Naive B cell (primary cell): ENCODE measurements around the gene ZCCHC3. TPM values are rescaled to one million over a fixed set of nuclear protein-coding genes. Genes with fewer than 3 reads are reported as not detected.
"Not testable (repeated sequence)": the region's sequence is repeated elsewhere in the genome, so short reads cannot be mapped to it uniquely, and the experiment has no call there.

ENCODE experiments used
- ATAC-seq, 2 donors: fragments of 150-1000 bp; cut with Tn5 transposase; 2 replicates each; pipeline ENCODE4 v1.10.0; 2021; ENCODE audit warnings: low read depth in 2 of 2, mild to moderate bottlenecking in 2 of 2, moderate library complexity in 2 of 2
- DNase-seq: peaks from one replicate; pipeline ENCODE4 v3.0.0; 2022
- H3K27ac Mint-ChIP-seq, 6 donors: one replicate each; pipeline ENCODE4 v1.8.0; 2020 to 2022; ENCODE audit warnings: mild to moderate bottlenecking in 6 of 6, mixed read lengths in 6 of 6, moderate library complexity in 5 of 6, inconsistent platforms in 2 of 6
- H3K27me3 Mint-ChIP-seq, 3 donors: one replicate each; pipeline ENCODE4 v1.8.0; 2021 to 2022; ENCODE audit warnings: mixed read lengths in 3 of 3, mild to moderate bottlenecking in 1 of 3
- H3K36me3 Mint-ChIP-seq, 2 donors: one replicate each; pipeline ENCODE4 v1.8.0; 2020 to 2022; ENCODE audit warnings: mixed read lengths in 2 of 2, inconsistent platforms in 1 of 2, mild to moderate bottlenecking in 1 of 2
- H3K4me1 Mint-ChIP-seq, 3 donors: one replicate each; pipeline ENCODE4 v1.8.0; 2020 to 2022; ENCODE audit warnings: mixed read lengths in 3 of 3, inconsistent platforms in 1 of 3, mild to moderate bottlenecking in 1 of 3, moderate library complexity in 1 of 3
- H3K4me3 Mint-ChIP-seq, 8 donors: one replicate each; pipeline ENCODE4 v1.8.0; 2020 to 2022; ENCODE audit warnings: mild to moderate bottlenecking in 8 of 8, mixed read lengths in 8 of 8, moderate library complexity in 8 of 8, inconsistent platforms in 2 of 8
- H3K9me3 Mint-ChIP-seq, 7 donors: one replicate each; pipeline ENCODE4 v1.8.0; 2020 to 2022; ENCODE audit warnings: mixed read lengths in 7 of 7, mild to moderate bottlenecking in 5 of 7, inconsistent platforms in 2 of 7, moderate library complexity in 1 of 7
- polyA plus RNA-seq, 6 donors: library from polyadenylated mRNA; unstranded; fragments of 300-500 nt; fragmentation: Illumina TruSeq; gene quantifications; one replicate each; pipeline ENCODE4 v1.2.3, GENCODE V29; 2021; ENCODE audit warnings: low read depth in 6 of 6

Gene ZCCHC3, protein sequence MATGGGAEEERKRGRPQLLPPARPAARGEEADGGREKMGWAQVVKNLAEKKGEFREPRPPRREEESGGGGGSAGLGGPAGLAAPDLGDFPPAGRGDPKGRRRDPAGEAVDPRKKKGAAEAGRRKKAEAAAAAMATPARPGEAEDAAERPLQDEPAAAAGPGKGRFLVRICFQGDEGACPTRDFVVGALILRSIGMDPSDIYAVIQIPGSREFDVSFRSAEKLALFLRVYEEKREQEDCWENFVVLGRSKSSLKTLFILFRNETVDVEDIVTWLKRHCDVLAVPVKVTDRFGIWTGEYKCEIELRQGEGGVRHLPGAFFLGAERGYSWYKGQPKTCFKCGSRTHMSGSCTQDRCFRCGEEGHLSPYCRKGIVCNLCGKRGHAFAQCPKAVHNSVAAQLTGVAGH
- 10 to 100 TPM in 5 of 6 donors, 1 to 10 TPM in 1; 9.7 to 19.0 (median 10.9) TPM for polyA plus RNA-seq

DNA sequence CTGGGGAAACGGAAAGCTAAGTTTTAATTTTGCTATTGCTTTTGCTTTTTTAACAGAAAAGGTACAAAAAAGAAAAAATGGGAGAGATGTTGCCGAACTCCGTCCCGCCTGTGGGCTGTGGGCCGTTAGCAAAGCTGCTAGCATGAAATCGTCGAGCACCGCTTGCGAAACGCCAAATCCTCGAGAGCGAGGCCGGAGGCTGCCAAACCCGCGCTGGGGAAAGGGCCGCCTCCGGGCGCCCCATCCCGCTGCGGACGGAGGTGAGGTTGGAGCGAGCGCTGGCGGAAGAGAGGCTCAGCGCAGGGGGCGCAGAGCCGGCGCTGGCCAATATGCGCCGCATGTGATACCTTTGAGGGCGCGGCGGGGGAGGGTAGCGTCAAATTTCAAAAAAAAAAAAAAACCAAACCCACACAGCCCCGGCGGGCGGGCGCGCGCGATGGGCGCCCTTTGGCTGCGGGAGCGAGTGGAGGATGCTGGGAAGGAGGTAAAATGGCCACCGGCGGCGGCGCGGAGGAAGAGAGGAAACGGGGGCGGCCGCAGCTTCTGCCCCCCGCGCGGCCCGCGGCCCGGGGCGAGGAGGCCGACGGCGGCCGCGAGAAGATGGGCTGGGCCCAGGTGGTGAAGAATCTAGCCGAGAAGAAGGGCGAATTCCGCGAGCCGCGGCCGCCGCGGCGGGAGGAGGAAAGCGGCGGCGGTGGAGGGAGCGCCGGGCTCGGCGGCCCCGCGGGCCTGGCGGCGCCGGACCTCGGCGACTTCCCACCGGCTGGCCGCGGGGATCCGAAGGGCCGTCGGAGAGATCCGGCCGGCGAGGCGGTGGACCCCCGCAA is at the start of gene ZCCHC3:
Gene ZCCHC3, plus strand, starts transcription at position 473 of the 827 bp plus-strand sequence. Its CDS starts 17 bp downstream, at position 490.
- Mint-ChIP-seq H3K9me3 (peaks cover 0 to 2% (median 0%) of the 10 kb centered on the region in 7 donors), H3K4me3 (peak within 1 kb of the TSS; percentile 97 to 100 (median 100)), H3K27ac (peak within 1 kb of the TSS; percentile 98 to 100 (median 99)), H3K36me3 (peaks cover 5 to 9% of the 10 kb centered on the region in 2 donors), H3K27me3 (no peaks in the 10 kb centered on the region), H3K4me1 (peaks cover 35 to 57% (median 56%) of the 10 kb centered on the region in 3 donors)
- ATAC-seq (peak; percentile 88 to 89), DNase-seq (peak; percentile 86)

DNA sequence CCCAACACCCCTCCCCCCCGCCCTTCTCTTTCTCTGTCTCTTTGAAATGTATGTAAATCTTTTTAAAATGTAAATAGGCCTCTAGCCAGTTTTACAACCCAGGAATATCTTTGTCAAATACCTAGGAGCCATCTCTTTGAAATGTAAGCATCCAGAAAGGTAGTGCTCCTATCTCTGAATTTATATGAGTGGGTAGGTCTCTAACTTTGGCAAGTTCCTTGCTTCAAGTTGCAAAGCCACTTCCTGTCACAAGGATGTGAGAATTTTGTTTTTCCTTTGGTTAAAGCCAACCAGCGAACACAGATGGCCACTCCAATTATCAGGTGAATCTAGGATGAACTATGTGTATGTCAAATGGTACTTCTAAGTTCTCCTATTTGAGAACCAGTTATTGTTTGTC is 46.0 kb upstream of the ZCCHC3 start:
- Mint-ChIP-seq H3K9me3 (no peaks in the 10 kb centered on the region), H3K27ac (no peak overlapping the region), H3K27me3 (peaks cover 0 to 5% (median 5%) of the 10 kb centered on the region in 3 donors), H3K4me1 (no peaks in the 10 kb centered on the region), H3K36me3 (no peaks in the 10 kb centered on the region), H3K4me3 (no peak overlapping the region)
- no peak for DNase-seq
- ATAC-seq, result no peak

DNA sequence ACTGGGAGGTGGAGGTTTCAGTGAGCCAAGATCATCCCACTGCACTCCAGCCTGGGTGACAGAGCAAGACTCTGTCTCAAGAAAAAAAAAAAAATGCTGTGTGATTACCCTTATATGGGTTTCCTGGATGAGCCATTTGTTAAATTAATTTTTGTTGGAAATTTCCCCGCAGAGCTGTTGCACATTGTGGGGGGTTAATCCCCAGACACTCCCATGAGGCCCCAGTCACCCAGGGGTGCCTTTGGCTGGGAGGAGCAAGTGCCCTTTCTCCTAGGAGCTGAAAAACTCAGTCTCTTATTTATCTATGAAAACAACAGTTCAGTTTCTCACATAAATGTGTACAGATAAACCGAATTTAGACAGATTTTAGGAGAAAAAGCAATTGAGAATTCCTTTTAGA is 44.6 kb upstream of the ZCCHC3 start:
- H3K36me3 Mint-ChIP-seq, result no peaks in the 10 kb centered on the region
- H3K27me3 Mint-ChIP-seq, result peaks cover 4 to 5% (median 5%) of the 10 kb centered on the region in 3 donors
- no peak for DNase-seq
- no peak overlapping the region for H3K27ac Mint-ChIP-seq
- no peaks in the 10 kb centered on the region for H3K9me3 Mint-ChIP-seq
- H3K4me3 Mint-ChIP-seq, result no peak overlapping the region
- ATAC-seq, result no peak
- no peaks in the 10 kb centered on the region for H3K4me1 Mint-ChIP-seq

- not testable (repeated sequence) for H3K36me3 Mint-ChIP-seq, DNase-seq, H3K27ac Mint-ChIP-seq, H3K4me3 Mint-ChIP-seq, H3K9me3 Mint-ChIP-seq, ATAC-seq, H3K4me1 Mint-ChIP-seq
- H3K27me3 Mint-ChIP-seq, result peaks cover 5 to 11% (median 8%) of the 10 kb centered on the region in 3 donors
Observed at GRCh38 chr20:253447-253846, 43.9 kb upstream of the ZCCHC3 start.

DNA sequence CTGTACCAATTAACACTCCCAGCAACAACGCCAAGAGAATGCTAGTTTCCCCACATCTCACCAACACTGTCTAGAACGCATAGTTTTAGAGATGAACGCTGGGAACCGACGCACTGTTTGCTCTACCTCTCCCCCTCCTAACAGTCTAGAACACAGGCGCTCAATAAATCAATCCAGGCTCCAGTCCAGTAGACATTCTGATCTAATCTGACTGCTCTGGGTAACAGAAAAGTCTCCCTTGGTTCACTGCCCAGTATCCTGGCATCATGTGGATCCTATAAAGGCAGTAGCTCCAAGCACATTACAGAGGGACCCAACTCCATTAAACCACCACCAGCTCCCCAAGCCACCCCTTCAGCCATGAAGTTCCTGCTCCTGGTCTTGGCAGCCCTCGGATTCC is 40.0 kb upstream of the ZCCHC3 start, which contains the start of gene DEFB132:
Gene DEFB132, plus strand, starts transcription at position 306 of the 400 bp plus-strand sequence. Its CDS starts 55 bp downstream, at position 361.
- no peak for ATAC-seq
- no peaks in the 10 kb centered on the region for H3K36me3 Mint-ChIP-seq
- H3K9me3 Mint-ChIP-seq, result no peaks in the 10 kb centered on the region
- H3K4me1 Mint-ChIP-seq, result no peaks in the 10 kb centered on the region
- peak within 1 kb of the TSS in 2 of 6 donors; percentile 5 to 14 for H3K27ac Mint-ChIP-seq
- peaks cover 8 to 22% (median 12%) of the 10 kb centered on the region in 3 donors for H3K27me3 Mint-ChIP-seq
- no peak within 1 kb of the TSS for H3K4me3 Mint-ChIP-seq
- DNase-seq, result no peak

DNA sequence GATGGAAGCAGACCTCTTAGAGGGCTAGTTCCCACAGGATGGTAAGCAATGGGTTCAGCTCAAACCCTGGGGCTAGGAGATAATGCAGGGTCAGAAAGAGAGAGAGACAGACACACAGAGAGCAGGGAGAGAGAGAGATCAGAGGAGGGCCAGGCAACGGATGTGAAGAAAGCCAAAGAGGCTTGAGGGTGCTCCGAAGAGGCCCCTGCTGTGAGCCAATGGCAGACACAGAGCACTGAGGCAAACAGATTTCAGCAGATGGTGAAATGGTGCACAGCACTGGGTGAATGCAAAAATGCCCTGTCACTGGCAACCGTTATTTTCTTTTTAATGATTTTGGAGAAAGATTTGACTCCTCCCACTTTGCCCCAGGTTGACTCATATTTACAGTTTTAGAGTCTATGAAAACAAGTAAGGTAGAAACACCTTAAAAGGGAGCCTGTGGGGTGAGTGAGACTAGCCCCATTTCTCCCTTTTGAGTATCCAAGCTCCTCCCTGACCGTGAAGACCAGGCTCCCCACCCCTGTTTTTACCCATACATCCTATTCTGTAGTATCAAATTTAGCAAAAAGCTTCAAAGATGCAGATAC is 39.0 kb upstream of the ZCCHC3 start:
- H3K27me3 Mint-ChIP-seq, result peaks cover 8 to 22% (median 12%) of the 10 kb centered on the region in 3 donors
- H3K9me3 Mint-ChIP-seq, result no peaks in the 10 kb centered on the region
- DNase-seq, result no peak
- H3K27ac Mint-ChIP-seq, result peak overlapping the region in 1 of 6 donors; percentile 5
- no peak for ATAC-seq
- no peaks in the 10 kb centered on the region for H3K4me1 Mint-ChIP-seq
- H3K36me3 Mint-ChIP-seq, result no peaks in the 10 kb centered on the region
- no peak overlapping the region for H3K4me3 Mint-ChIP-seq

- no peak for DNase-seq
- H3K4me1 Mint-ChIP-seq, result no peaks in the 10 kb centered on the region
Observed at GRCh38 chr20:258963-259362, 38.4 kb upstream of the ZCCHC3 start.

GRCh38 chr20:259981-260380 is 37.4 kb upstream of the ZCCHC3 start:
- Mint-ChIP-seq H3K9me3 (no peaks in the 10 kb centered on the region), H3K4me3 (no peak overlapping the region), H3K36me3 (no peaks in the 10 kb centered on the region), H3K4me1 (no peaks in the 10 kb centered on the region), H3K27ac (no peak overlapping the region), H3K27me3 (peaks cover 3 to 22% (median 12%) of the 10 kb centered on the region in 3 donors)
- DNase-seq (no peak), ATAC-seq (no peak)

More at GRCh38 chr20:258963-259362, 38.4 kb upstream of the ZCCHC3 start:
- H3K27ac Mint-ChIP-seq, result no peak overlapping the region
- H3K4me3 Mint-ChIP-seq, result no peak overlapping the region
- no peaks in the 10 kb centered on the region for H3K36me3 Mint-ChIP-seq
- peaks cover 8 to 22% (median 12%) of the 10 kb centered on the region in 3 donors for H3K27me3 Mint-ChIP-seq
- no peak for ATAC-seq
- no peaks in the 10 kb centered on the region for H3K9me3 Mint-ChIP-seq

DNA sequence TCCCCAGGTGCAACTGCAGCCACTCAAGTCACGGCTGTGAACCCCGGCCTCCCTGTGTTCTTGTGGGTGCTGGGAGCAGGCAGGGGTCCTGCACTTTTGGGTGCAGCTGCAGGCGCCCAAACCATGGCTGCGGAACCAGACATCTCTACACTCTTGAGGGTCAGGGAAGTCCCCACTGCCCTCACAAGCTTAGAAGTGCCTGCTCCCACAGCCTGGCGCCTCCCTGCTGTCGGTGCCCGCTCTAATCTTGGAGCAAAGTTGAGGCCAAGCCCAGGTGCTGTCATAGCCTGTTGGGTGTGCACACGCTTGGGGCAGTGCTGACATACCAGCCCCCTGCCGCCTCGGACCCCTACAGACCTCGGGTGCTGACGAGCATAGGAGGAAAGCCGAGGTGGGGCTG is 33.7 kb upstream of the ZCCHC3 start:
- Mint-ChIP-seq H3K4me3 (no peak overlapping the region), H3K27me3 (peaks cover 4 to 9% (median 7%) of the 10 kb centered on the region in 3 donors), H3K36me3 (no peaks in the 10 kb centered on the region), H3K27ac (no peak overlapping the region), H3K9me3 (no peaks in the 10 kb centered on the region), H3K4me1 (peaks cover 8 to 11% (median 11%) of the 10 kb centered on the region in 3 donors)
- ATAC-seq, result no peak
- no peak for DNase-seq

DNA sequence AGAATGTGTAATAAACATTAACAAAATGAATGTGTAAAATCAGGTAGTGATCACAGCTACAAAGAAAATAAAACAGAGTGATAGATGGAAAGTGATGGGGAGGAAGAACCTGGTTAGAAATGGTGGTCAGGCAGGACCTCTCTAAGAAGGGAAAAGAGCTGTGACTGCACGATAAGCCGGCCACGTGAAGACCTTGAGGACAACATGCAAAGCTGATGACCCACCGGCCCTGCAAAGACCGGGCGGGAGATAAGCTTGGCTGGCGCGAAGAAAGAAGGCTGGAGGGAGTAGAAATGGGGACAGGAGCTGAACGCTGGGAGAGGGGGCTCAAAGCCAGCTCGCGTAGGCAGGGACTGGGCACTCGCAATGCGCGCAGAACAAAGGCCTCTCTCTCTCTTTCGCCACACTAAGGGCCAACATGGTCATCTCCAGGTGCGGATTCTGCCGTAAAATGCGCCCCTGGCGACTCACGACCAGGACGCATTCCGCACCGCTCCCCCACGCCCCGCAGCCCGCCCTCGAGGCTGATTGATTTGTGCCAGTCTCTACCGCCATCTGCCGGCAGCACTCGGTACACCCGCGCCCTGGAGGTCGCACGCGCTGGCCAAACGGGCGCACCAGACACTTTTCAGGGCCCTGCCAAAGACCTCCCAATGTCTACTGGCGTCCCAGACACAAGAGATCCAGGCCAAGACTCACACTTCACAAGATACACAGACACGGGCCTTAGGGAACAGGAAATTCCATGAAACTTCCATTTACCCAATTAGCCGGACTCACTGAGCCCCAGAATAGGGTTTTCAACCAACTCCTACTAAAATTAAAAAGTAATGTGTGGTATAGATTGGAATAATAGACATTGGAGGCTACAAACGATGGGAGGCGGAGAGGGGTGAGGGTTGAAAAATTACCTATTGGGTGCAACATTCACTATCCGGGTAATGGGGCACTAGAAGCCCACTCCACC is 30.5 kb upstream of the ZCCHC3 start:
- Mint-ChIP-seq H3K27ac (peak overlapping the region in 2 of 6 donors; percentile 56 to 84), H3K27me3 (peaks cover 0 to 4% (median 0%) of the 10 kb centered on the region in 3 donors)
- ATAC-seq, result peak; percentile 97

GRCh38 chr20:270517-270916 is 26.9 kb upstream of the ZCCHC3 start:
- Mint-ChIP-seq H3K27ac (peak overlapping the region in 2 of 6 donors; percentile 42 to 57), H3K27me3 (peaks cover 0 to 4% (median 0%) of the 10 kb centered on the region in 3 donors), H3K4me1 (peaks cover 8 to 11% (median 11%) of the 10 kb centered on the region in 3 donors), H3K36me3 (no peaks in the 10 kb centered on the region), H3K4me3 (no peak overlapping the region), H3K9me3 (no peaks in the 10 kb centered on the region)
- ATAC-seq (no peak), DNase-seq (no peak)

More for the DNA sequence above, 30.5 kb upstream of the ZCCHC3 start:
- Mint-ChIP-seq H3K4me3 (peak overlapping the region; percentile 77 to 92 (median 86)), H3K4me1 (peaks cover 8 to 11% (median 11%) of the 10 kb centered on the region in 3 donors), H3K36me3 (no peaks in the 10 kb centered on the region), H3K9me3 (no peaks in the 10 kb centered on the region)
- DNase-seq, result peak; percentile 86

DNA sequence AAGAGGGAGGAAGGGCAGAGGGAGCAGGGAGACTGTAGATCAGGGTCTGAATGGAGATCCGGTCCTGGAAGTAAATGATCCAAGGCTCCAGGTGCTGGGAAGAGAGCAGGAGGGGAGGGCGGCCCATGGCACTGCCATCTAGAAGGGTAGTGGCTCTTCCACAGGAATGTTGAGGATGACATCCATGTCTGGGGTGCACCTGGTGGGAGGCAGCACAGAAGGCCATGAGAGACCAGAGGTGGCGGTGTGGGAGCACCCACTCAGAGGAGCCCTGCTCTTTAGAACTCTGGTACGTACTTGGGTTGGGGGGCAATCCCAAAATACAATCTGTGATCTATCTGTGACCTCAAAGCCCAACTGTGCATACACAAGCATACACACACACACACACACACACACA is 26.3 kb upstream of the ZCCHC3 start:
- peak overlapping the region in 1 of 6 donors; percentile 15 for H3K27ac Mint-ChIP-seq

More for the DNA sequence above, 26.3 kb upstream of the ZCCHC3 start:
- no peaks in the 10 kb centered on the region for H3K9me3 Mint-ChIP-seq
- H3K36me3 Mint-ChIP-seq, result peaks cover 0 to 4% of the 10 kb centered on the region in 2 donors
- ATAC-seq (no peak), DNase-seq (no peak)
- no peak overlapping the region for H3K4me3 Mint-ChIP-seq
- H3K27me3 Mint-ChIP-seq, result peaks cover 0 to 4% (median 0%) of the 10 kb centered on the region in 3 donors
- H3K4me1 Mint-ChIP-seq, result peaks cover 8 to 11% (median 11%) of the 10 kb centered on the region in 3 donors
